HCEC 1CT (cell line): ENCODE data around the gene LYRM9.
"Not testable (repeated sequence)": the region's sequence is repeated elsewhere in the genome, so short reads cannot be mapped to it uniquely, and the experiment has no call there.

Experiments used
- DNase-seq: peaks from one replicate; pipeline ENCODE4 v3.0.0-alpha.2; 2017

LYRM9 gene

DNA sequence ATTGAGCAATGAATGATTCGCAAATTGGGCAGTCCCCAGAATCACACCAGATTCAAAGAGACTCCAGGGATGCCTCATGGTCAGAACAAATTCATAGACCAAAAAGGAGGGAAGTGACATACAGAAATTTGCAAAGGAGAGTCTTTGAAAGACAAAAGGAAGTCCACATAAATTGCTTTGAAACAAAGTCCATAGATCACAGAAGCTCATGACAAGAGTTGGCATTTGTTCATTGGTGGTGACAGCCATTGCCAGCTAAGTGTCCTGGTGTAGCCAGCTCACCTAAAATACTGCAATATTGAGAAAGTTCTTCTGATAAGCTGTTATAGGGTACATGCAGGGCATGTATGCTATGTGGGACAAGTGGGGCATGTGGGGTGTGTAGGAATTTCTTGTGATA, 55.4 kb downstream of the LYRM9 start:
- DNase-seq = not testable (repeated sequence)

DNA sequence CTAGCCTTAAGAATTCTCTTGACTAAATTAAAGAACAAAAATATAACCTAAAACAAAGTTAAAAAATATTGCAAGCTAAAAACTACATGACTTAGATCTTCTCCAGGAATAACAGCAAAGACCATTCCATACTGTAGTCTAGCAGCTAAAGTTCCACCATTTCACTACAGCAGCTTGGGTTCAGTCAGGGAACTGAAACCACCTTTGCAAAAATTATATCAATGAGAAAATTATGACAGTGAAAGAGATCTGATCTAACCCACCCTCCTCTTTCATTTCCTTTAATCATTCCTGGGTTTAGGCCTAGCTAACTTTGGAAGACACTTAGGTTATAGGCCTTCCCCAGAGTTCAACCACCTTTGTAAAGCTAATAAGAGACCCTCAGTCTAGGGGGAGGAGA, 56.5 kb downstream of the LYRM9 start:
- DNase-seq = no peak

- no peak for DNase-seq
Measured at GRCh38 chr17:27834571-27834970, 58.6 kb downstream of the LYRM9 start.

DNA sequence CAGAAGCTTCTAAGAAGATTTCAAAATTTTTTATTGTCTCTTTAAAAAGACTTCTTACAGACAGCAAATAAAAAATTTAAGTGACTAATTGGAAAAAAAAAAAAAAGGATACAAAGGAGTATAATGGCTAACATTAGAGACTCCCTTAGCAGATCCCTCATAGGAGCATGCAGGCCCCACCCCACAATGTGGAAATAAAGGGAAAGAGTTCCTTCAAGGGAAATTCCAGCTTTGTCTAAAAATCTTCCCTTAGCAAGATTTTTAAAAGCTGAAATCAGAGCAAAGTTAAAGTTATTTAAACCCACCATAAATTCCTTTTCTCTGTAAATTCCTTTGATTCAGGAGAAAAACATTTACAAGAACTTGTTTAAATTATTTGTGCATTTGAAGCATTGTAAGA, 60.3 kb downstream of the LYRM9 start:
- DNase-seq = no peak

- not testable (repeated sequence) for DNase-seq
Measured at GRCh38 chr17:27829888-27830287, 63.3 kb downstream of the LYRM9 start.

- DNase-seq = not testable (repeated sequence)
Measured at GRCh38 chr17:27829143-27829711, 63.9 kb downstream of the LYRM9 start.
